K562 (cell line): Measurements from ENCODE around the gene PIGM. TPM values are rescaled to one million over a fixed set of nuclear protein-coding genes. Genes with fewer than 3 reads are reported as not detected.
A peak's percentile ranks its signal among the peaks of the same experiment; 100 is the strongest.

Source experiments
- ATF2 ChIP-seq: sonication (generic); formaldehyde crosslinking; IDR thresholded peaks from 2 replicates; pipeline ENCODE4 v1.8.1; 2022; ENCODE audit warnings: missing genetic modification reagents
- CTCFL ChIP-seq: IDR thresholded peaks from 2 replicates; pipeline ENCODE4 v1.6.1; 2011; ENCODE audit warnings: borderline replicate concordance, low read depth, mild to moderate bottlenecking, moderate library complexity, low read length; ENCODE audit not compliant: insufficient read depth, poor library complexity, severe bottlenecking
- ETS2 ChIP-seq: IDR thresholded peaks from 2 replicates; pipeline ENCODE4 v1.6.1; 2016; ENCODE audit warnings: borderline replicate concordance, missing genetic modification characterization, mild to moderate bottlenecking, moderate library complexity, missing compliant biosample characterization; ENCODE audit not compliant: poor library complexity, severe bottlenecking
- FOS ChIP-seq: IDR thresholded peaks from 3 replicates; pipeline ENCODE4 v1.6.1; 2011; ENCODE audit not compliant: insufficient read length; ENCODE audit errors: extremely low read depth
- HES1 ChIP-seq: fragments of 450-650 bp; IDR thresholded peaks from 2 replicates; pipeline ENCODE4 v1.6.1; 2016; ENCODE audit warnings: low read depth, mild to moderate bottlenecking, moderate library complexity
- MAFF ChIP-seq: IDR thresholded peaks from 2 replicates; pipeline ENCODE4 v1.6.1; 2012; ENCODE audit warnings: low read length, improper control_type of control experiment
- MNT ChIP-seq, 2 experiments: fragments of 450-650 bp; conservative IDR thresholded peaks; 2 replicates each; pipeline ENCODE4 v1.6.1; 2017; ENCODE audit warnings: mild to moderate bottlenecking in 2 of 2, moderate library complexity in 2 of 2
- NEUROD1 ChIP-seq: fragments of 150-350 bp; IDR thresholded peaks from 2 replicates; pipeline ENCODE4 v1.6.1; 2014; ENCODE audit warnings: borderline replicate concordance, low read length, low read depth; ENCODE audit not compliant: partially characterized antibody
- PCBP2 ChIP-seq: fragments of 200-400 bp; formaldehyde crosslinking; IDR thresholded peaks from 2 replicates; pipeline ENCODE4 v1.6.1; 2018; ENCODE audit warnings: low read length, low read depth, mild to moderate bottlenecking, moderate library complexity; ENCODE audit not compliant: poor library complexity, severe bottlenecking
- PRDM10 ChIP-seq: fragments of 450-650 bp; IDR thresholded peaks from 2 replicates; pipeline ENCODE4 v1.6.1; 2018; ENCODE audit not compliant: partially characterized antibody
- SETDB1 ChIP-seq: IDR thresholded peaks from one replicate; pipeline ENCODE4 v1.6.1; 2012; ENCODE audit warnings: low read length, control low read depth, inconsistent platforms
- SLC30A9 ChIP-seq: fragments of 250-450 bp; sonication (Bioruptor Pico); IDR thresholded peaks from 2 replicates; pipeline ENCODE4 v1.8.0; 2022; ENCODE audit warnings: mild to moderate bottlenecking, moderate library complexity
- SMARCA5 ChIP-seq: fragments of 450-650 bp; IDR thresholded peaks from 2 replicates; pipeline ENCODE4 v1.6.1; 2016
- ZBTB9 ChIP-seq: fragments of 450-650 bp; formaldehyde crosslinking; IDR thresholded peaks from 2 replicates; pipeline ENCODE4 v1.4.0; 2020; ENCODE audit warnings: mild to moderate bottlenecking, moderate library complexity
- ZFPM2 ChIP-seq: fragments of 250-450 bp; sonication (Bioruptor Pico); IDR thresholded peaks from 2 replicates; pipeline ENCODE4 v1.5.1; 2022; ENCODE audit warnings: mild to moderate bottlenecking
- polyA plus RNA-seq, 8 experiments: library from polyadenylated mRNA; depleted of rRNA in 4 of 8; stranded (reverse) in 5 of 8; unstranded in 3 of 8; fragments of >200 nt; fragmentation: Nextera tagmentation in 2 of 8; fragmentation: Illumina TruSeq in 1 of 8; extraction: Ambion mirVana in 2 of 8; extraction: Trizol in 1 of 8; gene quantifications; 2 replicates each; pipeline versions ENCODE4 v1.2.1 to v1.2.3, GENCODE V29; 2011 to 2014; ENCODE audit warnings: inconsistent platforms in 1 of 8, missing spikeins in 1 of 8
- total RNA-seq, 7 experiments: library from RNA; depleted of rRNA in 6 of 7; stranded (reverse); fragments of >200 nt in 6 of 7; fragmentation: Illumina TruSeq in 2 of 7; extraction: Trizol in 2 of 7; gene quantifications; 2 replicates each; pipeline versions ENCODE4 v1.2.1 to v1.2.3, GENCODE V29; 2011 to 2021; ENCODE audit warnings: low replicate concordance in 1 of 7

The PIGM gene
- total and polyA plus RNA-seq, 9 of the 15 experiments (the other 6 are each of a cell fraction or from before 2014, with no cell fraction given), result 2.6 to 6.7 (median 4.3) TPM

- peak; percentile 43 for TF ChIP-seq PRDM10
- no peak for TF ChIP-seq ATF2 (CRISPR knock-in tag)
- TF ChIP-seq MNT (conservative IDR thresholded peaks at IDR 0.05), result peak; percentile 54 to 78; a peak in 2 of 4 replicates
- TF ChIP-seq MAFF, result no peak
- TF ChIP-seq SETDB1, result no peak
- TF ChIP-seq ZBTB9 (CRISPR knock-in tag), result 0 out of 2 replicates have a peak, but pooled peaks have one; percentile 33
- TF ChIP-seq CTCFL, result no peak
- no peak for TF ChIP-seq SLC30A9 (CRISPR knock-in tag)
- TF ChIP-seq ETS2 (tag), result no peak
- no peak for TF ChIP-seq SMARCA5
- TF ChIP-seq PCBP2, result no peak
- TF ChIP-seq HES1, result no peak
- no peak for TF ChIP-seq FOS
- TF ChIP-seq NEUROD1, result peak; percentile 98
- no peak for TF ChIP-seq ZFPM2 (CRISPR knock-in tag)
Observed at GRCh38 chr1:160031365-160032164, at the start of gene PIGM (continued).
